Activated CD8-positive, alpha-beta memory T cell treated with anti-CD3 and anti-CD28 coated beads, Interleukin-2, amount 10 ng/mL, durations not matched to agents 7 days and 5 days (primary cell): ENCODE data around the gene MTCL1. TPM values are rescaled to one million over a fixed set of nuclear protein-coding genes. Genes with fewer than 3 reads are reported as not detected.

Experiments used
- ATAC-seq: fragments of 150-1000 bp; cut with Tn5 transposase; one replicate; pipeline ENCODE4 v1.10.0; 2021; ENCODE audit warnings: moderate library complexity
- CTCF ChIA-PET: fragments of 350-600 bp; sonication (Branson Sonifier 250); formaldehyde crosslinking; loops from one replicate; lab custom pipeline; 2021; ENCODE audit warnings: antibody characterized with exemption; lab: Charles Lee
- DNase-seq: peaks from one replicate; pipeline ENCODE4 v3.0.0-alpha.2; 2020
- H3K27ac Mint-ChIP-seq: one replicate; pipeline ENCODE4 v1.8.0; 2021; ENCODE audit warnings: mild to moderate bottlenecking, mixed read lengths
- H3K27me3 Mint-ChIP-seq: one replicate; pipeline ENCODE4 v1.8.0; 2021; ENCODE audit warnings: mixed read lengths
- H3K36me3 Mint-ChIP-seq: one replicate; pipeline ENCODE4 v1.8.0; 2021; ENCODE audit warnings: mild to moderate bottlenecking, mixed read lengths
- H3K4me1 Mint-ChIP-seq: one replicate; pipeline ENCODE4 v1.8.0; 2021; ENCODE audit warnings: mixed read lengths
- H3K4me3 Mint-ChIP-seq: one replicate; pipeline ENCODE4 v1.8.0; 2021; ENCODE audit warnings: mild to moderate bottlenecking, moderate library complexity, mixed read lengths
- H3K9me3 Mint-ChIP-seq: one replicate; pipeline ENCODE4 v1.8.0; 2022; ENCODE audit warnings: low read depth, mixed read lengths
- total RNA-seq, 2 experiments: library from RNA; stranded (reverse); gene quantifications; one replicate each; pipeline ENCODE4 v1.2.3, GENCODE V29; 2021

MTCL1 gene
- total RNA-seq, 2 experiments from 2014 or later: 0.41 to 0.59 TPM

- Mint-ChIP-seq H3K9me3 (no peaks in the 10 kb centered on the region), H3K27ac (no peak overlapping the region), H3K27me3 (peaks cover 61% of the 10 kb centered on the region), H3K4me1 (peaks cover 14% of the 10 kb centered on the region), H3K4me3 (no peak overlapping the region), H3K36me3 (peaks cover 2% of the 10 kb centered on the region)
- DNase-seq (no peak), ATAC-seq (no peak)
- CTCF ChIA-PET: interaction anchor here (0.6 to 1.0 kb wide), 2 partner anchors 11 to 224 kb away, joined by 3 to 7 read pairs; no protein-coding TSS in a partner anchor
Observed at GRCh38 chr18:8707556-8708300, 2.4 kb downstream of the MTCL1 start.

DNA sequence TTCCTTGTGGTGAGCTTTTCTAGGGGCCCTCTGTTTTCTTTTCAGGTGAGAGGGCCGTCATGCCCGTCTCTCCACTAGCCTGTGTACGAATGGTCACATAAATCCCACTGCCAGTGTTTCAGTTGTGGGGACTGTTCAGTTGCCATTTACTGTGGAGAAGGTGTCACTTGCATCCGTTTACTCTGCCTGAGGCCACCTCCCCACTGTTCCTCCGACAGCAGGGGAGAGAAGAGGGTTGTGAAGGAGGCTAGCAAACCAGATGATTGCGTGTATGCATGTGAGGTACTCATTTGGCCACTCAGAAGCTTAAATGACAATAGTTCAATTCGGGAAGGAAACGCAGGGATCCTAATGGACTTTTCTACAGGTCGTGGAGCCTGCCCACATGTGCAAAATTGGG, 3.3 kb downstream of the MTCL1 start:
- H3K27me3 Mint-ChIP-seq: peaks cover 52% of the 10 kb centered on the region
- DNase-seq: no peak
- H3K4me3 Mint-ChIP-seq: no peak overlapping the region
- ATAC-seq: no peak
- peaks cover 14% of the 10 kb centered on the region for H3K4me1 Mint-ChIP-seq
- CTCF ChIA-PET: no interaction called here
- no peaks in the 10 kb centered on the region for H3K9me3 Mint-ChIP-seq
- no peak overlapping the region for H3K27ac Mint-ChIP-seq
- peaks cover 2% of the 10 kb centered on the region for H3K36me3 Mint-ChIP-seq

GRCh38 chr18:8709248-8710059, 4.1 kb downstream of the MTCL1 start:
- DNase-seq (no peak), ATAC-seq (no peak)
- peaks cover 2% of the 10 kb centered on the region for H3K36me3 Mint-ChIP-seq
- no peak overlapping the region for H3K4me3 Mint-ChIP-seq
- CTCF ChIA-PET: no interaction called here
- H3K4me1 Mint-ChIP-seq: peaks cover 9% of the 10 kb centered on the region
- H3K9me3 Mint-ChIP-seq: no peaks in the 10 kb centered on the region
- peaks cover 47% of the 10 kb centered on the region for H3K27me3 Mint-ChIP-seq
- H3K27ac Mint-ChIP-seq: no peak overlapping the region

DNA sequence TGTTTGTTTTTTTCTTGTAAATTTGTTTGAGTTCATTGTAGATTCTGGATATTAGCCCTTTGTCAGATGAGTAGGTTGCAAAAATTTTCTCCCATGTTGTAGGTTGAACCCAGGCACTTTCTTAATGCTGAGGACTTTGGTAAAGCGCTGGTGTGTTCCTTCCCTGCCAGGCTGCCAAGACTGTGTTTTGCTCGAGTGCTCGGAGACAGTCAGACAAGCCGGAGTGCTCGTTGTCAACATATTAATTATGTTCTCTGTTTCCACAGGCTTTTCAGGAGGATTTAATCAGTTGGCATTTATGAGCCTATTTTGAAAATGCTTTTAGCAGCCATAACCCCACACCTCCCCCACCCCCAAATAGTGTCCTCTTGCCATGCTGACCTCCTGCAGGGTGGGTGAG, 6.4 kb downstream of the MTCL1 start:
- CTCF ChIA-PET: no interaction called here
- peaks cover 2% of the 10 kb centered on the region for H3K36me3 Mint-ChIP-seq
- peaks cover 58% of the 10 kb centered on the region for H3K27me3 Mint-ChIP-seq
- ATAC-seq (no peak), DNase-seq (no peak)
- H3K9me3 Mint-ChIP-seq: no peaks in the 10 kb centered on the region
- peaks cover 5% of the 10 kb centered on the region for H3K4me1 Mint-ChIP-seq
- H3K27ac Mint-ChIP-seq: no peak overlapping the region
- H3K4me3 Mint-ChIP-seq: no peak overlapping the region

DNA sequence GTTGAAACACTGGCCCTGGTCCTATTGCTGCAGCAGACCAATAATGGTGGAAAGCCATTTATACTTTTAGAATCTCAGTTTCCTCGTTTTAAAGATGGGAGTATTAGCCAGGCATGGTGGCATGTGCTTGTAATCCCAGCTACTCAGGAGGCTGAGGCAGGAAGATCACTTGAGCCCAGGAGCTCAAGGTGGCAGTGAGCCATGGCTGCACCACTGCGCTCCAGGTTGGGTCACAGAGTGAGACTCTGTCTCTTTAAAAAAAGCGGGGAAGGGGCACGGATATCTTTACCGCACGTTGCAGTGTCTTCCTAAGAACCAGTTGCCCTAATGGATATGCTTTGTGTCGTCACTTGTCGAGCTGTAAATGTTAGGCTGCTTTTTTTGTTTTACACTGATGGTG, 8.3 kb downstream of the MTCL1 start:
- Mint-ChIP-seq H3K27ac (no peak overlapping the region), H3K4me1 (no peaks in the 10 kb centered on the region), H3K9me3 (no peaks in the 10 kb centered on the region), H3K4me3 (no peak overlapping the region), H3K27me3 (peaks cover 43% of the 10 kb centered on the region), H3K36me3 (no peaks in the 10 kb centered on the region)
- ATAC-seq: no peak
- no peak for DNase-seq
- CTCF ChIA-PET: no interaction called here

- no peaks in the 10 kb centered on the region for H3K36me3 Mint-ChIP-seq
- H3K9me3 Mint-ChIP-seq: no peaks in the 10 kb centered on the region
- no peak overlapping the region for H3K4me3 Mint-ChIP-seq
- DNase-seq (no peak), ATAC-seq (no peak)
- CTCF ChIA-PET: interaction anchor here (1.6 kb wide), 1 partner anchor 19 kb away, joined by 5 read pairs; no protein-coding TSS in a partner anchor
- no peak overlapping the region for H3K27ac Mint-ChIP-seq
- H3K4me1 Mint-ChIP-seq: no peaks in the 10 kb centered on the region
- peaks cover 30% of the 10 kb centered on the region for H3K27me3 Mint-ChIP-seq
Observed at GRCh38 chr18:8715599-8715998, 10.2 kb downstream of the MTCL1 start.

DNA sequence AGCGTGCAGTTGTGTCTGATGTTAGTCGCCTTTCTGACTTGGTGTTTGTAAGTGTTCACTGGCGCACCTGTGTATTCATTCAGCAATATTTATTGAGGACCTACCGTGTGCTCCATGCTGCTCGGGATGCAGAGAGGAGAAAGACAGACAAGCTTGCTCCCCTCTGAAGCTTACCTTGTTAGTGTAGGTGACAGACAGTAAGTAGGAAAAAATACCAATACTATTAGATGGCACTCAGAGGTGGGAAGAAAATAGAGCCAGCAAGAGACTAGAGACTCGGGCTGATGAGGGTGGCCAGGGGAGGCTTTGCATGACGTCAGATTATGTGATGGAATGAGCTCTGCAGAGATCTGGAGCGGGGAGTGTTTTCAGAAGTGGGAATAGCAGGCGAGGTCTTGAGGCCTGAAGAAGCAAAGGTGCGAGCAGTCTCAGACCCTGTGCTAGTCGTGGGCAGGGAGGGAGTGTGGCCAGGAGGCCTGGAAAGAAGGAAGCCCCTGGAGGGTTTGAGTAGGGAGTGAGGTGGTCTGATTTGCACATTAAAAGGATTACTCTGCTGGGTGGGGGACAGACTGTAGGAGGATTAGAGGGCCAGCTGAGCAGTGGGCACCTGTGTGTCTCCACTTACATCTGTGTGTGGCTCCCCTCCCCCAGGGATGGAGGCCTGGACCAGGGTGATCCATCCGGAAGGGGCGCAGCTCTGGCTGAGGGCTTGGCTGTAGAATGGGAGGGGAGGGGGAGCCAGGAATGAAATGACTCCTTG, 11.8 kb downstream of the MTCL1 start:
- H3K9me3 Mint-ChIP-seq: no peaks in the 10 kb centered on the region
- CTCF ChIA-PET: no interaction called here
- H3K27ac Mint-ChIP-seq: no peak overlapping the region
- ATAC-seq (no peak), DNase-seq (no peak)
- H3K4me1 Mint-ChIP-seq: no peaks in the 10 kb centered on the region
- H3K36me3 Mint-ChIP-seq: no peaks in the 10 kb centered on the region
- H3K4me3 Mint-ChIP-seq: no peak overlapping the region
- peaks cover 27% of the 10 kb centered on the region for H3K27me3 Mint-ChIP-seq

DNA sequence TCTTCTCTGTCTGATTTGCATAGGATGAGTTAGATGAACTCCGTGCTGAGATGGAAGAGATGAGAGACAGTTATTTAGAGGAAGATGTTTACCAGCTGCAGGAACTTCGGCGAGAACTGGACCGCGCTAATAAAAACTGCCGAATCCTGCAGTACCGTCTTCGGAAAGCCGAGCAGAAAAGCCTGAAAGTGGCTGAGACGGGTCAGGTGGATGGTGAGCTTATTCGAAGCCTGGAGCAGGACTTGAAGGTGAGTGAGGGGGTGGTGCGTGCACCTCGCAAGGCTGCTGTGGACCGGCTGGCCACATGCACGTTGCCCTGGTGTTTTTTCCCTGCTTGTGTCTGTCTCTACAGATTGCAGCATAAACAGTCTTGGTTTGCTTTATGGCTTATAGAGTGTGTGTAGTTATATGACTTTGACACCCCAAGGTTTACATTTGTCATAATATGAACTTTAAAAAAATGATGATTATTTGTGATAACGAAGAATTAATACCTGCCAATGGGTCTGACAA, 13.1 kb downstream of the MTCL1 start:
- CTCF ChIA-PET: no interaction called here
- DNase-seq: no peak
- Mint-ChIP-seq H3K4me3 (no peak overlapping the region), H3K27me3 (peaks cover 22% of the 10 kb centered on the region), H3K27ac (no peak overlapping the region), H3K36me3 (no peaks in the 10 kb centered on the region), H3K4me1 (no peaks in the 10 kb centered on the region), H3K9me3 (no peaks in the 10 kb centered on the region)
- ATAC-seq: no peak

DNA sequence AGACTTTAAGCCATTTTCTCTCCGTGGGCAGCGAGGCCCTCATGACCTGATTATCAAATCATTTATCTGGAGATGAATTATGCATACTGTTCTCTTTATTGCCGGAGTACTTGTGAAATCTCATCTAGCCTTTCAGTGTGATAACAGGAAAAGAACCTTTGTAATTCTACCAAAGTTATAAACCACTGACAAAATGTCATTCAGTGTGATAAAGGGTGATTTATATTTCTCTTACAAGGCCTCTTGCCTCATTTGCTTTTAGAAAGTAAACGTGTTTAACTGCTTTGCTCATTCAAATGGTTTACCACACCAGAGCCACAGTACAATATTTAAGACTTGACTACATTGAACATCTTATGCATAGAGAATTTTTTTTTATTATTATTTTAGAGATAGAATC, 13.8 kb downstream of the MTCL1 start:
- H3K27me3 Mint-ChIP-seq: peaks cover 22% of the 10 kb centered on the region
- no peak overlapping the region for H3K4me3 Mint-ChIP-seq
- CTCF ChIA-PET: no interaction called here
- H3K36me3 Mint-ChIP-seq: no peaks in the 10 kb centered on the region
- ATAC-seq: no peak
- DNase-seq: no peak
- no peaks in the 10 kb centered on the region for H3K9me3 Mint-ChIP-seq
- H3K4me1 Mint-ChIP-seq: no peaks in the 10 kb centered on the region
- H3K27ac Mint-ChIP-seq: no peak overlapping the region

DNA sequence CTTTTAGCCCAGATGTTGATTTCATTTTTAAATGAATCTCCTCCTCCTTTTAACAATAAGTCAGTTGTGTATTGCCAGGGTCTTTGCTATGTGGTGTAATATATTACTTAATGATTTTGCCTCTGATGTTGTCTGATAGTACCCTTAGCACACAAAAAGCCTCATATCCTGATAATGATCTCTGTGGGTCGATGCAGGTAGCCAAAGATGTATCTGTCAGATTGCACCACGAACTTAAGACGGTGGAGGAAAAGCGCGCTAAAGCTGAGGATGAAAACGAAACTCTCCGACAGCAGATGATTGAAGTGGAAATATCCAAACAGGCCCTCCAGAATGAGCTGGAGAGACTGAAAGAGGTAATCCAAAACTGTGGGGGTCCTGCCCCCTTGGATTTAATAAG, 14.8 kb downstream of the MTCL1 start:
- H3K9me3 Mint-ChIP-seq: no peaks in the 10 kb centered on the region
- no peak overlapping the region for H3K27ac Mint-ChIP-seq
- no peak overlapping the region for H3K4me3 Mint-ChIP-seq
- DNase-seq: no peak
- ATAC-seq: no peak
- CTCF ChIA-PET: no interaction called here
- peaks cover 16% of the 10 kb centered on the region for H3K27me3 Mint-ChIP-seq
- H3K4me1 Mint-ChIP-seq: no peaks in the 10 kb centered on the region
- no peaks in the 10 kb centered on the region for H3K36me3 Mint-ChIP-seq

DNA sequence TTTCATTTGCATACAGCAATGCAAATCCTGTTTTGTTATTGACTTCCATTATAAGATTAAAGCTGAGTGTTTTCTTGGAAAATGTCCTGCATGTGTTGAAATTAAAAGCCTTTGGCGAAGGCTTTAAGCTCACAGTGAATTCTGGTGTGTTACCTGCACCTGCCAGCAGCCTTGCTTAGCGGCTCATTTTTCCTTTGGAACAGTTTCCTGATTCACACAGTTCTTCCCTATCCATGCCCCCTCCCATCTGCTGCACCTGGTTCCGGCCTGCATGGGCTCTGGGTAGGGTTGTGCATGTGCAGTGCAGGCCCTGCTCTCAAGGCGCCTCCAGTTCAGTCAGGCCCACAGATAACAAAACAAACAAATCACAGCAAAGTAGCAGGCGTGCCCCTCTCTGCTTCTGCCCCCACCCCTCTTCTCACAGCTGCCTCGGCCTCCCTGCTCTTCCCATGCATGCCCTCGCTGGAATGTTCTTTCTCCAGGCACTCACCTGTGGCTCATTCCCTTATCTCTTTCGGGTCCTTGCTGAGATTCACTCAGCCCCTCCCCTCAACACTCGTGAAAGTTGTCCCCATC, 15.8 kb downstream of the MTCL1 start:
- Mint-ChIP-seq H3K9me3 (no peaks in the 10 kb centered on the region), H3K27ac (no peak overlapping the region), H3K4me1 (no peaks in the 10 kb centered on the region), H3K36me3 (no peaks in the 10 kb centered on the region), H3K27me3 (peaks cover 8% of the 10 kb centered on the region), H3K4me3 (no peak overlapping the region)
- CTCF ChIA-PET: interaction anchor here (1.2 kb wide), 1 partner anchor 27 kb away, joined by 3 read pairs; no protein-coding TSS in a partner anchor
- DNase-seq (no peak), ATAC-seq (no peak)

DNA sequence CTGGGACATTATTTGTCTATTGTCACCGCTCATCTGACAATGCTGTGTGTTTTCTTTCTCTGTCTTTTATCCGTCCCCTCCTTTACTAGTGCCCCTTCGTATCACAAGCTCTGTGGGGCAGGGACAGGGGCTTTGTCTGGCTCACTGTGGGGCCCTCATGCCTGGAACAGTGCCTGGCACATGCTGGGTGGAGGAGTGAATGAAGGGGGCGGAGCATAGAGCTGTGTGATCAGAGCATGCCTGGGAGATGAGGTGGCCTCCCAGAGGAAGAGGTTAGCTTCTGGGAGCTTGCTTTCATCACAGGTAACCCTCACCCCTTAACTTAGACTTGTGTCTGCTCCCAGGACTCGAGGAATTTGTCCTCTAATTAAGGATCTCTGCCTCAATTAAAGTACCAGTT, 16.4 kb downstream of the MTCL1 start:
- ATAC-seq: no peak
- H3K4me1 Mint-ChIP-seq: no peaks in the 10 kb centered on the region

More for the DNA sequence above, 16.4 kb downstream of the MTCL1 start:
- Mint-ChIP-seq H3K36me3 (no peaks in the 10 kb centered on the region), H3K4me3 (no peak overlapping the region), H3K27ac (no peak overlapping the region), H3K9me3 (peaks cover under 1% of the 10 kb centered on the region), H3K27me3 (peaks cover 4% of the 10 kb centered on the region)
- CTCF ChIA-PET: interaction anchor here (1.2 kb wide), 1 partner anchor 26 kb away, joined by 3 read pairs; no protein-coding TSS in a partner anchor
- no peak for DNase-seq
